Cerebellar cortex (tissue), 1 donor: Measurements from ENCODE around the gene CFAP61.
"Not testable (repeated sequence)": the region's sequence is repeated elsewhere in the genome, so short reads cannot be mapped to it uniquely, and the experiment has no call there.

Experiments used
- DNase-seq: peaks from one replicate; pipeline ENCODE4 v3.0.0-alpha.2; 2015; ENCODE audit warnings: low spot score

CFAP61 gene

DNA sequence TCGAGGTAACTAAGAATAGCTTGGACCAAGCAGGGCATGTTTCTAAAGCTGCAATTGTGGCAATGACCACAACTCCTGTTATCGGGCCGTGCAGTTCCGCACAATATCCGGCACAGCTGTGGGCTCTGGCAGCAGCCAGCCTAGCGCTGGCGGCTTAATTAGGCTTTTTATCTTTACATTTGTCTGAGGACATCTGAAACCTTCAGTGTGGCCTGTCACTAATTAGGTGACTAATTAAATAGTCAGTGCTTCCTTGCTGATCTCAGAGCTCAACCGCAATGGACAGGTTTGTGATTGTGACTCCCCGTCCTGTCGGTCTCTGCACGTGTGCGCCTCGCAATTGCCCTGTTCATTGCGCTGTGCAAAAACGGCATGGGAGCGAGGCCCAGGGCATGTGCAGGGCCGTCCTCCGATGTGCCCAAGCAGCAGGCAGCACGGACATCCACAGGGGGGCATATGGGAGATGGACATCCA, 180.7 kb downstream of the CFAP61 start:
- no peak for DNase-seq

DNA sequence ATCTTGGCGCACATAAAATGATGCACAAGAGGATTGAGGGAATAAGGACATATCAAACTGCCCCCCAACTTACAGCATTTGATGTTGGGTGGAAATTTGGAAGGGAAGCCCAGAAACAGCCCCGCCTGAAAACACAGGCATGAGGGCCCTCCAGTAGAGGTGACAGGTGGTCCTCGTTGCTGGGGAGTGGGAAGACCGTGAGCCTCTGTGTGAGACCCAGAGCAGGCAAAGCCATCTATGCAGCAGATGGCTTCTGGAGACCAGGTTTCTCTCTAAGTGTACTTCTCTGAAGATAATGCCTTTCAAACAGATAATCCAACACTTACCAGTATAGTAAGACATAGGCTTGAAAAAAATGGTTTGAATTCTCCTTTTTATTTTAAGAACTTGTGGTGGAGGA, 183.3 kb downstream of the CFAP61 start:
- no peak for DNase-seq

DNA sequence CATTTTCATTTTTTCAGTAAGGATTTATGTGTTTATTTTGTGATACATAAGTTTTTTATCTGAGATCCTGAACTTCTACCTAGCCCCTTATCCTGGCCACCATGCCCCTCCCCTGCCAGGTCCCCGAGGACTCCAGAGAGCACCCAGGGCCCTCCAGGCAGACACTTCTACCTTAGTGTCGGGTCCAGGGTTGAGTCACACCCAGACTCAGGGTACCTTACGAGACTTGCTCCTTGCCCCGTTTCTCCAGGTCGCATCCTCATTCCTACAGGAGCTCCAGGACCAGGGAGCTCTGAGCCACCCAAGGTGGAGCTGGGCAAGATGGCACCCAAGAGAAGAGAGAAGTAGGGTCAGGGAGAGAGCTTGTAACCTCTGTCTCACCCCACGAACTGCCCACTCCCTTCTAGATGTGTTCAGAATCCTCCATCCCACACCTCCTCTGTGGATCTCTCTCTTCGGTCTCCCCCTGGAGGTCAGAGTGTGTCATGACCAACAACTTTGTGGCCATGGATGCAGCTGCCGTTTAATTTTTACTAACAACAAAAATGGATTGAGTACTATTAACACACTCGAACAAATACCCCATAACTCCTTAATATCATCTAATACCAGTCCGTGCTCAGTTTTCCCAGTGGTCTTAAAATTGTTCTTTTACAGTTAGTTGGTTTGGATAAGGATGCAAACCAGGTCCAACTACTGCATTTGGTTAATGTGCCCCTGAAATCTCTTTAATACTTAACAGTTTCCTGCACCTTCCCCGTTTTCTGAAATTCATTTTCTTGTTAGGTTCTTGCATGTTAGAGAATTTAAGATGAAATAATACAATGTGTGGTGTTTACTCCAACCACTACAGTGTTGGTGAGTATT, 185.0 kb downstream of the CFAP61 start:
- peak; percentile 47 for DNase-seq

DNA sequence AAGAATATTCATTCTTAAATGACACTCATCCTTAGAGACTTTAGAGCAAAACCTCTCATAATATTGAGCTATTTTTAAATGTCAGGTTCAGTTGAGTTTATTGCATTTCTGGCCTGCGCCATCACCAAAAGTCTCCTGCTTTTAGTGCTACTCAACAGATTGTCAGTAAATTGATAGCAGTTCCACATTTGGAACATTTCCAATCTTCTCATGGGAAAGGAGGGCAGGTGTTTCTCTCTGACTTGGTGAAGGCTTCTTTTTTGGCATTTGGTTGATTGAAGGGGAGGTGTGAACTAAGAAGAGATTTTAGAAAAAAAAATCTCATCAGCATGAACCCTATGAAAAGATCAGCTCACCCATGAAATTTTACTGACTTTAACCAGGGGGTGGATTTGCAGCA, 189.6 kb downstream of the CFAP61 start:
- peak; percentile 67 for DNase-seq

DNA sequence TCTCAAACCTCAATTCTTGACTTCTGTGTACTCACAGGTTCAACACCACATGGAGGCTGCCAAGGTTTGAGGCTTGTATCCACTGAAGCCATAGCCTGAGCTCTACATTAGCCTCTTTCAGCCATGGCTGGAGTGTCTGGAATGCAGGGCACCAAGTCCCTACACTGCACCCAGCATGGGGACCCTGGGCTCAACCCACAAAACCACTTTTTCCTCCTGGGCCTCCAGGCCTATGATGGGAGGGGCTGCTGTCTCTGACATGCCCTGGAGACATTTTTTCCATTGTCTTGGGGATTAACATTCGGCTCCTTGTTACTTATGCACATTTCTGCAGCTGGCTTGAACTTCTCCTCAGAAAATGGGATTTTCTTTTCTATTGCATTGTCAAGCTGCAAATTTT, 192.1 kb downstream of the CFAP61 start:
- not testable (repeated sequence) for DNase-seq

DNA sequence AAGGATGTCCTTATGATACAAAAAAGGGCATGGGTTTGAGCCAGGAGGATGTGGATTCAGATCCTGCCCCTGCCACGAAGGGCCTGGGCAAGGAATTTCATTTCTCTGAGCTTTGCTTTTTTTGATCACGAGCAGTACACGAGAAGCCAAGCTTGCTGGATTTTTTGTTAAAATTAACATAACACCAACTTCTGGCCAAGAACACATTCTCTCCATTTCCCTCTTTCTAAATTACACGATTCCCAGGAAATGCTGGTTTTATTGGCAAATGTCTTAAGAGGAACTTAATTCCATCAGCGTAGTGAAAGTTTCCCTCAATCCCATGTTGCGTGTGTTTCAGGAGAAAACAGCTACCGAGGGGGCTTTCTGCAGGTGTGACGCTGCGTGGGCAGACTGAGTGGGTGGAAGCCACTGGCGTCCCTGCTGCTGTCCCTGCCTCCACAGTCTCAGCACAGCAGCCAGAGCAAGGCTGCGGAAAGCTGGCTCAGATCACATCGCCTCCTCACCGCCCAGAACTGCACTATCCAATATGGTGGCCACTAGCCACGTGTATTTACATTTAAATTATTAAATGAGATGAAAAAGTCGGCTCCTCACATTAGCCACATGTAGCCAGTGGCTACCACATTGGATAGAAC, 194.8 kb downstream of the CFAP61 start:
- no peak for DNase-seq

DNA sequence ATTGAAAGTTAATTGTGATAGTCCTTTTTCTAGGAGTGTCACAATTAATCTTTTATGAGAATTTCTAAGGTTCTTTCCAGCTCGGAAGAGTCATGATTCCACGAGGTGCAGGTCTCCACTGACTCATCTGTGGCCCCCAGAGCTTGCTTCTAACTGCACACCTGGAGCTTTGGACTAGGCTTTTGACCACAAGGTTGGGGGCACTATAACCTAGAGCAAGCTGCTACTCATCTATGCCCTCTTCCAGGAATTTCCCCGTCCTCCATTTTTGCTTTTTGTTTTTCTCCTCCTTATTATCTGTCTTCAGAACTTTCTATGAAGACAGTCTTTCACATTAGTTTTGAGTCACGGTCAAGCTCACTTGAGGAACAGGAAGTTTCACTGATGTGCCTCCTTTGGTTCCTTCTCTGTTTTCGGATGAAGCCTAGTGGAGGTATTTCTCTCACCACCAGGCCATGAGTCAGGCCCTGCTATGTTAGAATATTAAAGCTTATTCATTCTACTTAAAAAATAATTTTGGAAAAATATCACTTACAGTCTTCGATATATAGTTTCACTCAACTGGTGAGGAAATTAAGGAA, 196.4 kb downstream of the CFAP61 start:
- DNase-seq: no peak

DNA sequence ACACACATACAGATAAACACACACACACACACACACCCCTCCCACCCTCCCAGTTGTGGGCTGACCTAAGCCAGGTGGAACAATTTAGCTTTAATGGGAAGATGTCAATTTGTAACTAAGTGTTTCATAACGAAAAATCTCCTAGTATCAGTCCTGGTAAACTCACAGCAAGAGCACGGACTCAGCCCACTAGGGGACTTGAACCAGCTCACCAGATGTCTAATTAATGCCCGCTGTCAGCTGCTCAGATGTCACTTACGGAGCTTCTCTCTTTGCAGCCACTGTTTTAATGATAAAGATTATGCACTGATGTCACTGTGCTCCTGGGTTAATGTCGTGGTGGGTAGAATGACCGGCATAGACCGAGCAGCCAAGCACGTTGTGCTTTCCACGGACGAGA, 199.0 kb downstream of the CFAP61 start:
- no peak for DNase-seq

DNA sequence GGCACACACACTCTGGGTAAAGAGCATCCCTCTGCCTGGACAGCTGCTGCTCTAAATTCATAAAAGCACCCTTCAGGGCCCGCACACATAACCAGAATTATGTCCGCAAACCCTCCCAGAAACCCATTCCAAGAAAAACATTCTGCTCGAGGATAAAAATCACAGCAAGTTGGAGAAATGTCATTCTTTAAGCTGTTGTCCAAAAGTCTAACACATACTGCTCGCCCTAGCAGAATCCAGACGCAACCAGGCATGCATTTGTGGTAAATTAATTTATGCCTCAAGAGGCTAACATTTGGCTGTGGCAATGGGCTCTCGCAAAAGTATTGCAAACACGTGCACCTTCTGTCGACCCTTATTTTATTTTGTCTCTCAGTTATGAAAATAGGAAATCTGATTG, 199.5 kb downstream of the CFAP61 start:
- no peak for DNase-seq

DNA sequence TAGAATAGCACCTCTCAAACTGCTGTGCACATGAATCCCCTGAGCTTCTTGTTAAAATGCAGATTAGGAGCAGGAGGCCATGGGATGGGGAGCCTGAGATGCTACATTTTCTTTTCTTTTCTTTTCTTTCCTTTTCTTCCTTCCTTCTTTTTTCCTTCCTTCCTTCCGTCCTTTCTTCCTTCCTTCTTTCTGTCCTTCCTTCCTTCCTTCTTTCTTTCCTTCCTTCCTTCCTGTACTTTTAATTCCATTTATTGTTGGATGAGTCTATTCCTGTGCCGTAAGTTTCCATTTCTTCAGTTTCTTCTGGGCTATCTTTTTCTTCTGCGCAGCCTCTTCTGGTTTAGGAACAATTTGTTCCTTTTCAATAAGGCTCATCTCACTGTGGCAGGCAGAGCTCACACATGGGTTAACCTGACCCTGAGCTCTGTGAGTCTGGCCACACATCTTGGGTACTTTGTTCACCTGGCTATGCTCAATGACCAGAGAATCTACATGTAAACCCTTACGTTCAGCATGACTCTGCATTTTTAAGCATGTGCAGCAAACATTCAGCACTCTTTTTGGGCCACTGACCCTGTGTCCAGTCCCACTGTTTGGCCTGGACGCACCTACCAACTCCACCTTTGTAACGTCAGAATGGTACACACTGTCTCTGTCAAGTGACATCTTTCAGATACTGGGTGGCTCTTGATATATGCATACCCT, 200.9 kb downstream of the CFAP61 start:
- no peak for DNase-seq

DNA sequence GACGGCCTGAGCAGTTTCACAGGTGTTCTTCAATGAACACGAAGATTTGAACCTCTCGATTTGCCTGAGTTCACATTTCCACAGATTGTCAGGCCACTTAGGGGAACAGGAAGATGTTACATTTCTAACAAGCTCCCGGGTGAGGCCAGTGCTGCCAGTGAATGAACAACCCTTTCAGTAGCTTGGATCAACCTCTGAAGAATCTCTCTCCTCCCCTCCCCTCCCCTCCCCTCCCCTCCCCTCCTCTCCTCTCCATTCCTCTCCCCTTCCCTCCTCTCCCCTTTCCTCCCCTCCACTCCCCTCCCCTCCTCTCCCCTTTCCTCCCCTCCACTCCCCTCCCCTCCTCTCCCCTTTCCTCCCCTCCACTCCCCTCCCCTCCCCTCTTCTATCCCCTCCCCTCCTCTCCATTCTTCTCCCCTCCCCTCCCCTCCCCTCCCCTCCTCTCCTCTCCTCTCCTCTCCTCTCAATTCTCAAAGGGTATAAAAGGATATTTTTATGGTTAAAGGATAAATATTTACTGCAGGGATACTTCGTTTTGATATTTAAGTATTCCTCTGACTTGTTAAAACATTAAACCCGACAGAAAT, 201.5 kb downstream of the CFAP61 start:
- no peak for DNase-seq

DNA sequence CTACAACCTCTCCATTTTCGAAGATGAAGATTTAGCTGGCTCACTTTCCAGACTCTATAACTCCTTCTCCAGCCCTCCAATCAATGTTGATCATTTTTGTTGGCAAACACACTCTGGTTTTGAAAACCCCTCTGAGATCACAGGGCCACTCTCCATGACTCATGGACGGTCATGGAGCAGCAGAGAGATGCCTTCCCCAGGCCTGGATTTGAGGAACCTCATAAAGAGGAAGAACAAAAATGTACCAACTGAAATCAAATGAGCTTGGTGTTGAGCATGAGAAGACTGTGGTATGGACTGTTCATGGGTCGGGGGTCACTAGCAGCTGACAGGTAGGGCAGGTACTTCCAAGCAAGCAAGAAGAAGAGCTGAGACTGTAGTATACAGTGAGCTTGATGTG, 202.8 kb downstream of the CFAP61 start:
- no peak for DNase-seq

DNA sequence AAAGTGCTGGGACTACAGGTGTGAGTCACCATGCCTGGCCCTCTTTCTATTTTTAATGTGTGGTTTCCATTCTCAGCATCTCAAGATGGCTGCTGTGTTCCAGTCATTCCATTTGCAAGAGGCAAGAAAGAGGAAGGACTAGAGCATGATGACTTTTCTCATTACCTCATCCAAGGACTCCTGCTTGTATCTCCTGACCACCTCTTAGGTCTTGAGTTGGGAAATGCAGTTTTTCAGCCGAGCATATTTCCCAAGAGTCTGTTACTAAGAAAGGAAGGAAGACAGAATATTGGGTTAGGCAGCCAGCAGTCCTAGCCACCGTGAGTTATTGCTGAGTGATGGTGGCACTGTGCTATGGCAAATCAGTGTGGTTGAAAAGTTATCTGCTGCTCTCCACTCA, 207.2 kb downstream of the CFAP61 start:
- no peak for DNase-seq

DNA sequence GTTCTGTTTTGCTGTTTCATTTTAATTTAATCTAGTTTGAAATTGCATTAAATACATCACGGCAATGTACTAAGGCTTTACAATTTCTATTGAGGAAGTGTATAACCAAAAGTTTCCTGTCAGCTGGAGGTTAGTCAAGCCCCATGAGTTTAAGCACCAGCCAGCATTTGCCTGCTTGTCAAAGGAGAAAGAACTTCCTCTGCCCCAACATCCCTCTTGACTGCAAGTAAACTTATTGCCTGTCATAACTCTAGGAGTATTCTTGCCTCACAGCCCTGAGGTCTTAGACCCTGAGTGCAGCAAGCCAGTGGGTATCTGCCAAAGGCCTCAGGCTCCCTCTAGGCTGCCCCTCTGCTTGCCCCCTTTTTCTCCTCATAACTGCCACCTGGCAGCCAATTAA, 208.8 kb downstream of the CFAP61 start:
- no peak for DNase-seq

DNA sequence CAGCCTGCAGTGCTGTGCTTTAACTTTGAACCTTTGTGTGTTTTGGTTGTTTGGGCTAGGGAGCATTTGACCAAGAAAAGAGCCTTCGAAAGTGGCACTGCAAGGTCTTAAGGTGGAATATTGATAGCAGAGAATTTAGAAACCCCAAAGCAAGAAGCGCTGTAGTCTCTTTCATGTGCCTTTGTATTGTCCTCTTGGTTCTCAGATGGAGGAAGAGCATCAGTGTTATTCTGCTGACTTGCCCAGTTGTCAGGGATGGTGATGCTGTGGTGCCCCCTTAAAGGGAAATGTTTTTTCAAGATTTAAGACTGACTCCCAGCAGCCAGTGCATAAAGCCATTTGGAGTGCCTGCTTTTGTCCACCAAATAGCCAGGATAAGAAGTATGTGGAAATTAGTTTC, 212.9 kb downstream of the CFAP61 start:
- no peak for DNase-seq

DNA sequence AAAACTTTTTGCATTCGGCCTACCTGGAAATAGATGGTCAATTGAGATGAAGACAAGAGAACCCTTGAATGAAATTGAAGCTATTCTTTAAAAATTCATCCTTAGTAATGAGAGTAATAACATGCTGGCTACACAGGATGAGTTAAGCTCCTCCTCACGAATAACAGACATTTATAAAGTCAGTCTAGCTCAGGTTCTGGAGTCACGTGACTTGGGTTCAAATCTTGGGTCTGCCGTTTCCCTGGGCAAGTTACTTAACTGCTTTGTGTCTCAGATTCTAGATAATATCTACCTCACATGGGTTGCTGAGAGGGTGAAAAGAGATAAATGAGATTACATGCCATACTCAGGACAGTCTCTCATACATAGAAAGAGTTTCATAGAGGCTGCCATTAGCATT, 214.2 kb downstream of the CFAP61 start:
- no peak for DNase-seq

DNA sequence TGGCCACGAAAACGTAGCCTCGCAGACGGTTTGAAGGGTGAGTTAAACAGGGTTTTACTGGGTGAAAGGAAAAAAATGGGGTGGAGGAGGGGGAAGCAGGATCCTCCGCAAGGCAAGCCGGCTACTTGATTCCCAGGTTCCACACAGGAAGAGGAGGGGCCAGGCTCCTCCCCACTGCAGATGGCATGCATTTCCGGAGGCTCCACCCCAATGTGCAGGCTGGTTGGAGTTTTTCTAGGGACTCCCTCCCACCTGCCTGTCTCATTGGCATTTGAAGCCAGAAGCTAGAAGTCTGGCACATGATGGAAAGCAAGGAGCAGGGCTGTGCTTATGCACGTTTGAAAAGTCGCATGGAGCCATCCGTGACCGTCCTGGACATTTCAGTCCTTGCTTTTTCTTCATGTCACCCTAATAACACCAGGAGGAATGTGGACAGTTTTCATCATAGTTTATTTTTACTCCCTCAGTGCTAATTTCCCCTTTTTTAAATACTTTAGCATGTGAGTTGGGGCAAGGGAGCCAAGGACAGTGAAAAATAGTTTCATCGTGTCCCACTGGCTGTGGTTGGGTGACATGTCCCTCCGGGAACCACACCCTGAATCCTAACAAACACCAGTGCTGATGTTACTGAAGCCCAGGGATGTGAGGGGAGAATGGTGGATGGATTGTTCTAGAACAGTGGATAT, 215.5 kb downstream of the CFAP61 start:
- DNase-seq: no peak

DNA sequence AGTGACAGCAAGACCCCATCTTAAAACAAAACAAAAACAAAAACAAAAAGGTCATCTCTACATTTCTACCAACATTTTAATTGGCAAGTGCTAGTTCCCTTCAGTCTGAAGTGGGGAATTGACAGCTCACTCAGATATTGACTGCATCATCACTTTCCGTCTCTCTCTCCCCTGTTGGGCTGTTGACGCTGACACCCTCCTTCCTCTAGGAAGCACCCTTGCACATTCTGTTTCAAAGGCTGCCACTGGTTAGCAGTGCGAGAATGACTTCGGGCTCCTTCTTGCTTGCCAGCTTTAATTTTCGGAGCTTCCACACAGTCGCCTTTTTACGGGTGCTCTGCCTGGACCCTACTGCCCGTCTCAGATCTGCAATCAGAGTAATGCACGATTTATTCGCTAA, 218.9 kb downstream of the CFAP61 start:
- DNase-seq: no peak

DNA sequence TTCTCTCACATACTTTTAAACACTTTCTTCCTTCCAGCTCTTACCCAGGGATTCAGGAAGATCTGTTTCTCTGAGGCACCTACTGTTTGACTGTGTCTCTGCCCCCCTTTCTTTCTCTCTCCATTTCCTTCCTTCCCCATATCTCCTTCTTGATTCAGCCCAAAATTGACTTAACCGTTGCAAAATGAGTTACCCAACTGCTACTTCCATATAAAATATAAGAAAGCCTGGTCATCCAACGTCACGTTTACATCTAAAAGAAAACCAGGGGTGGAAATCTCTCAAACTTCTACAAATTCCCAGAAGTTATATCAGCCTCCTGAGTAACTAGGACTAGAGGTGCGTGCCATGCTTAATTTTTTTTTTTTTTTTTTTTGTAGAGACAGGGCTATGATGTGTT, 220.4 kb downstream of the CFAP61 start:
- DNase-seq: no peak

DNA sequence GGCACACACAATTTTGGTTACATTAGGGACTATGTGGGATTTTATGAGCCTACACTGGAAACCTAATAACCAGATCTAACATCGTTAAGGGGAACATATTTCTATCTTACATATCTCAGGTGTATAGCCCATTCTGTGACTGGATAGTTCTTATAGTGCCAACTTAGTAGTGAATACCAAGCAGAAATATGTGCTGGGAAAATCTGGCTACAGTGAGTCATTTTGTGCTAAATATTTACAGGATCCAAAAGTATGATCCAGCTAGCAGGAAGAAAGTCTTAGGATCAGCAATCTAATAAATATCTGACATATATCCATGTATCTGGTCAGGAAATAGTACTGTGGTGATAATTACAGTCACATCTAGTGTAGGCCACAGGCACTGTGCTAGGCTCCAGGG, 221.0 kb downstream of the CFAP61 start:
- no peak for DNase-seq

DNA sequence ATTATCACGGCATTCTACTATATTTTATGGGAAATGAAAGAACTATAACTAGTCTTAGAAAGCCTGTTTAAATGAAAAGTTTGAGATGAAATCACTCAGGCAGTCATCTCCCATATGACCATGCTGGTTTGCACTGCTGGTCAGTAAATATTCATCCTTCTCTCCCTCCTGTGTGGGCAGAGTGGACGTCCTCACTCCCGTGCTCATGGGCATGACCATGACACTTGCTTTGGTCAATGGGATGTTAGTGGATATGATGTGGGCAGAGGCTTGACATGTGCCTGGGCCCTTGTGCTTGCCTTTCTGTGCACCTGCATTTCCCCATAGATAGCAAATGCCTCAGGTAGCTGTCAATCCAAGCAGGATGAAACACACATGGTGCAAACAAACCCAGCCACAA, 222.5 kb downstream of the CFAP61 start:
- no peak for DNase-seq

DNA sequence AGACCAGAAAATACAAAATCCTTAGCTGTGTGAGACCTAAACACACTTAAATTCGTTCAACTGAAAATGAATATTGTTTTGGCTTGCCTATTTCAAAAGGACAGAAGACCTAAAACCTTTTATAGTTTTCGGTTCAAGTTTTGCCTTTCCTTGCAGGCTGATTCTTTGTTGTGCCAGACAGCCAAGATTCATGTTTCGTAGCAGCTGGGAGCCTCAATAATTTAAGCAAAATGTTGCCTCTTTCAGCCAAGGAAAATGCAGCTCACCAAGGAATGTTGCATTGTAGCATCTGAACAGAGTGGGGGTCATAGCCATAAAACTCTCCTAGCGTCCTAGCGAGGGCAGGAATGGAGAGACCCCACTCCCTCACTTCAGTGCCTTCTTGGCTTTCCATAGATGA, 223.3 kb downstream of the CFAP61 start:
- no peak for DNase-seq
